Glutamatergic neuron (in vitro differentiated cells): Measurements from ENCODE around the gene ATP1B2. TPM values are rescaled to one million over a fixed set of nuclear protein-coding genes. Genes with fewer than 3 reads are reported as not detected.

Source experiments
- DNase-seq: peaks from one replicate; pipeline ENCODE4 v3.0.0; 2022
- H3K27ac Mint-ChIP-seq: one replicate; pipeline ENCODE4 v1.8.0; 2020; ENCODE audit warnings: mild to moderate bottlenecking, mixed read lengths, inconsistent platforms; ENCODE audit not compliant: unreplicated experiment
- H3K27me3 Mint-ChIP-seq: one replicate; pipeline ENCODE4 v1.8.0; 2020; ENCODE audit warnings: mild to moderate bottlenecking, moderate library complexity, mixed read lengths, inconsistent platforms; ENCODE audit not compliant: unreplicated experiment
- H3K36me3 Mint-ChIP-seq: one replicate; pipeline ENCODE4 v1.8.0; 2020; ENCODE audit warnings: mild to moderate bottlenecking, mixed read lengths, inconsistent platforms; ENCODE audit not compliant: unreplicated experiment
- H3K4me1 Mint-ChIP-seq: one replicate; pipeline ENCODE4 v1.8.0; 2020; ENCODE audit warnings: mild to moderate bottlenecking, low read depth, mixed read lengths, inconsistent platforms; ENCODE audit not compliant: unreplicated experiment
- H3K4me3 Mint-ChIP-seq: one replicate; pipeline ENCODE4 v1.8.0; 2020; ENCODE audit warnings: mild to moderate bottlenecking, mixed read lengths, inconsistent platforms; ENCODE audit not compliant: unreplicated experiment
- H3K9me3 Mint-ChIP-seq: one replicate; pipeline ENCODE4 v1.8.0; 2020; ENCODE audit warnings: mild to moderate bottlenecking, moderate library complexity, mixed read lengths, inconsistent platforms; ENCODE audit not compliant: unreplicated experiment
- long read RNA-seq: library from polyadenylated mRNA; unstranded; transcript quantifications from one replicate; pipeline ENCODE4 v2.0.0, GENCODE V29; 2020; ENCODE audit not compliant: unreplicated experiment
- total RNA-seq: library from RNA; stranded (reverse); fragmentation: NEBNext Ultra II Directional; extraction: Animal tissue kit (Norgen Biotek cat#: 25700); gene quantifications from one replicate; pipeline ENCODE4 v1.2.1, GENCODE V29; 2021; ENCODE audit not compliant: unreplicated experiment
- TF ChIP-seq, protein P1 (sequence below): fragments of 200-600 bp; sonication (generic); IDR thresholded peaks from one replicate; pipeline ENCODE4 v1.5.0; 2021; ENCODE audit not compliant: partially characterized antibody, unreplicated experiment

ATP1B2 gene, protein sequence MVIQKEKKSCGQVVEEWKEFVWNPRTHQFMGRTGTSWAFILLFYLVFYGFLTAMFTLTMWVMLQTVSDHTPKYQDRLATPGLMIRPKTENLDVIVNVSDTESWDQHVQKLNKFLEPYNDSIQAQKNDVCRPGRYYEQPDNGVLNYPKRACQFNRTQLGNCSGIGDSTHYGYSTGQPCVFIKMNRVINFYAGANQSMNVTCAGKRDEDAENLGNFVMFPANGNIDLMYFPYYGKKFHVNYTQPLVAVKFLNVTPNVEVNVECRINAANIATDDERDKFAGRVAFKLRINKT
- total RNA-seq: 11.3 TPM
- long read RNA-seq, partial matches to known transcripts: 0 of 1 reads
- long read RNA-seq, other reads (novel, unspliced or antisense): 1 of 1 reads

DNA sequence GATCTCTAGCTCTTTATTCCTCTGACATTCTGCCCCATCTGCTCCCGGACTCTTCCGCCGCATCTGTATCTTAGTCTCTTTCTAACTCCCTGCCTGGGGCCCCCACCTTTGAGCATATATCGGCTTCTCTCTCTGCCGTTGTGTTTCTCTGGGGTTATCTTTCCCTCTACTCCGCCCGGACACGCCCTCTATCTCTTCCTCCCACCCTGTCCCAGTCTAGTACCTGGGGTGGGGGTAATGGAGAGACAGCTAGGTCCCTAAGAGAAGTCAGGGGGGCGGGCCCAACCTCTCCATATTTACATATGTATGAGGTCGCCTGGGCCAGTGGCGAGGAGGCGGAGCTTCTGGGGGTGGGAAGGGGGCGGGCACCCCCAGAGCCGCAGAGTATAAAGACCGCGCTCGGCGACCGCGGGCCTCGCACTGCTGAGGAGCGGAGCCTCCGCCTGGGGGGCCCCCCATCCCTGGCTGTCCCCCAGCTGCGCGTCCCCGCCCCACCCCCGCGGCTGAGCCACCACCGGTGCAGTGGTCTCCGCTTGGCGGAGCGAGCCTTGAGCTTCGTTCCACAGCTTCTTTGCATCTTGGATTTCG lies at the start of gene ATP1B2:
Gene ATP1B2 (plus strand): TSS at position 418 of the 588 bp plus-strand sequence. CDS start 593 bp downstream, outside the sequence.
- DNase-seq: peak; percentile 86
- Mint-ChIP-seq H3K4me3 (peak within 1 kb of the TSS; percentile 94), H3K4me1 (peaks cover 19% of the 10 kb centered on the region), H3K27ac (peak within 1 kb of the TSS; percentile 87), H3K27me3 (peaks cover 18% of the 10 kb centered on the region), H3K36me3 (peaks cover 4% of the 10 kb centered on the region), H3K9me3 (peaks cover 15% of the 10 kb centered on the region)
- TF ChIP-seq, protein P1, sequence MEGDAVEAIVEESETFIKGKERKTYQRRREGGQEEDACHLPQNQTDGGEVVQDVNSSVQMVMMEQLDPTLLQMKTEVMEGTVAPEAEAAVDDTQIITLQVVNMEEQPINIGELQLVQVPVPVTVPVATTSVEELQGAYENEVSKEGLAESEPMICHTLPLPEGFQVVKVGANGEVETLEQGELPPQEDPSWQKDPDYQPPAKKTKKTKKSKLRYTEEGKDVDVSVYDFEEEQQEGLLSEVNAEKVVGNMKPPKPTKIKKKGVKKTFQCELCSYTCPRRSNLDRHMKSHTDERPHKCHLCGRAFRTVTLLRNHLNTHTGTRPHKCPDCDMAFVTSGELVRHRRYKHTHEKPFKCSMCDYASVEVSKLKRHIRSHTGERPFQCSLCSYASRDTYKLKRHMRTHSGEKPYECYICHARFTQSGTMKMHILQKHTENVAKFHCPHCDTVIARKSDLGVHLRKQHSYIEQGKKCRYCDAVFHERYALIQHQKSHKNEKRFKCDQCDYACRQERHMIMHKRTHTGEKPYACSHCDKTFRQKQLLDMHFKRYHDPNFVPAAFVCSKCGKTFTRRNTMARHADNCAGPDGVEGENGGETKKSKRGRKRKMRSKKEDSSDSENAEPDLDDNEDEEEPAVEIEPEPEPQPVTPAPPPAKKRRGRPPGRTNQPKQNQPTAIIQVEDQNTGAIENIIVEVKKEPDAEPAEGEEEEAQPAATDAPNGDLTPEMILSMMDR: no peak

DNA sequence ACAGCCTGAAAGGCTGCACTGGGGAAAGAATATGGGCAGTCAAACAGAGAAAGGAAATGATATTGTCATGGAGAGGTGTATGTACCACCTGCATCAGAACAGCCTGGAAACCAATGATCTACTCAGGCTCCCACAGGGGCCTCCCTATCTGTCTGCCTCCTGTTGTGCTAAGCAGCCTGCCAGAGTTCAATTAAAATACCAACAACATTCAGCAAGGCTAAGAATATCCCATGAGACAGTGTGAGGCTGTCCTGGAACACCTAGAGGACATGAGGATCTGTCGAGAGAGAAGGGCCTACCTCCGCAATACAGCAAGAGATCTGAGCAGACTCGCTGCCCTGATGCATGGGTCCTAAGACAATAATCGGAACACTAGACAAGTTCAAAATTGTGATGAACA lies 44.4 kb upstream of the ATP1B2 start:
- Mint-ChIP-seq H3K4me3 (peak overlapping the region; percentile 63), H3K27me3 (no peaks in the 10 kb centered on the region), H3K27ac (peak overlapping the region; percentile 63), H3K9me3 (peaks cover 3% of the 10 kb centered on the region), H3K4me1 (peaks cover 5% of the 10 kb centered on the region), H3K36me3 (peaks cover 10% of the 10 kb centered on the region)
- no peak for DNase-seq
- TF ChIP-seq, protein P1: no peak

DNA sequence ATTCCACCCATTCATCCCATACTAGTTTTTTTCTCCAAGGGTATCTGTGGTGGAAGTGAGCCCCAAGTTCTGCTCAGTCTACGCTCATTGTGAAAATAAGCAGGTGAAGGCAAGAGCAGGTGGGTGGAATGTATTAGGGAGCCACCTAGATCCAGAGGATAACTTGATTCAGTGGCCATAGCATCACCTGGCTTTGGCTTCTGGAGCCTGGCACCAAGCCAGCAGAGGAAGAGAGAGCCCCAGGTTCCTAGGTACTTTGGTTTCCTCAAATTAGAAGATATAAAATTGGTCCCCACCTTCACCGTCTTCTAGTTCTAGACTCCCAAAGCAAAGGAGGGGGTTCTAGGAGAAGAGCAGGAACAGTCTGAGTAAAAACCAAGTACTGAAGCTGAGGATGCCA lies 40.1 kb upstream of the ATP1B2 start:
- Mint-ChIP-seq H3K27me3 (peaks cover 11% of the 10 kb centered on the region), H3K36me3 (no peaks in the 10 kb centered on the region), H3K9me3 (peaks cover 8% of the 10 kb centered on the region), H3K27ac (no peak overlapping the region), H3K4me1 (peaks cover 20% of the 10 kb centered on the region), H3K4me3 (peak overlapping the region; percentile 58)
- DNase-seq: no peak
- TF ChIP-seq, protein P1: no peak

DNA sequence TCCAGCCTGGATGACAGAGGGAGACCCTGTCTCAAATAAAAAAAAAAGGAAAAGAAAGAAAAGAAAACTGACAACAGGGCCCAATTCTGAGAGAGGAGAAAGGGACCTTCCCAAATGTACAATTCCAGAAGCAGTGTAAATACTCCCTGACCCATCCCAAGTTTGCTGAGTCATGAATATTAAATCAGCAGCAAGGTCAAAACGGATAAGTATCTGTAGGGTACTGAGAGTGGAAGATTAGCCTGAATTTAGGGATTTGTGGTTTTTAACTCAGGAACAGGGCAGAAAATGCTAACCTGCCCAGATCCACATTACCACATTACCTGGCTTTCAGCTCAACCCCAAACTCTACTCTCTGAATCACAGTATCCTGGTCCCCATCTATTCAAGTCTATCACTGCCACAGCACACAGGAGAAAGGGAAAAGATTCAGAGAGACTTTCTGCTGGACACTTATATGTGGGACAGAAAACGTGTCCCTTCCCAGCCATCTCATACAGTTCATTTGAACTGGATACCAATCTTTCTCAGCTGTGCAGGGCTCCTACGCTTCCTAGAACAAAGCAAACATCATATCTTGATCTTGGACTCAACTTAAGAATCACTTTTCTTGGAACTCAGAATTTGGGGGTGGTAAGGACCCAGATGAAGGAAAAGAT lies 39.0 kb upstream of the ATP1B2 start:
- TF ChIP-seq, protein P1: no peak
- peaks cover 11% of the 10 kb centered on the region for H3K27me3 Mint-ChIP-seq
- no peaks in the 10 kb centered on the region for H3K36me3 Mint-ChIP-seq
- peaks cover 8% of the 10 kb centered on the region for H3K9me3 Mint-ChIP-seq
- H3K27ac Mint-ChIP-seq: no peak overlapping the region
- peaks cover 15% of the 10 kb centered on the region for H3K4me1 Mint-ChIP-seq
- no peak for DNase-seq
- H3K4me3 Mint-ChIP-seq: peak overlapping the region; percentile 78
